ENCODE results near the gene KAZALD1.

The KAZALD1 gene

GRCh38 chr10:101042118-101042517, 19.7 kb upstream of the KAZALD1 start:
- TF ChIP-seq CTCF (IDR thresholded peaks at IDR 0.05; ENCODE audit: insufficient read depth, low read depth, low read length, missing control alignments): no peak
- H3K4me3 ChIP-seq (ENCODE audit: low read depth, low read length): no peak overlapping the region
- DNase-seq (ENCODE audit: low read depth): no peak

- no peak for TF ChIP-seq CTCF (IDR thresholded peaks at IDR 0.05; ENCODE audit: insufficient read depth, low read depth, low read length, missing control alignments)
- peak; percentile 95 for DNase-seq (ENCODE audit: low read depth)
- H3K4me3 ChIP-seq (ENCODE audit: low read depth, low read length): peak overlapping the region; percentile 69
Measured at GRCh38 chr10:101042667-101043362, 19.0 kb upstream of the KAZALD1 start.

GRCh38 chr10:101043363-101043707, 18.5 kb upstream of the KAZALD1 start:
- TF ChIP-seq CTCF (IDR thresholded peaks at IDR 0.05; ENCODE audit: insufficient read depth, low read depth, low read length, missing control alignments): no peak
- peak overlapping the region; percentile 69 for H3K4me3 ChIP-seq (ENCODE audit: low read depth, low read length)
- no peak for DNase-seq (ENCODE audit: low read depth)

GRCh38 chr10:101044117-101044516, 17.7 kb upstream of the KAZALD1 start:
- no peak for DNase-seq (ENCODE audit: low read depth)
- no peak overlapping the region for H3K4me3 ChIP-seq (ENCODE audit: low read depth, low read length)
- no peak for TF ChIP-seq CTCF (IDR thresholded peaks at IDR 0.05; ENCODE audit: insufficient read depth, low read depth, low read length, missing control alignments)

GRCh38 chr10:101046332-101047238, 15.2 kb upstream of the KAZALD1 start:
- DNase-seq (ENCODE audit: low read depth): no peak
- TF ChIP-seq CTCF (IDR thresholded peaks at IDR 0.05; ENCODE audit: insufficient read depth, low read depth, low read length, missing control alignments): no peak

GRCh38 chr10:101047268-101047667, 14.5 kb upstream of the KAZALD1 start:
- no peak overlapping the region for H3K4me3 ChIP-seq (ENCODE audit: low read depth, low read length)
- no peak for TF ChIP-seq CTCF (IDR thresholded peaks at IDR 0.05; ENCODE audit: insufficient read depth, low read depth, low read length, missing control alignments)
- no peak for DNase-seq (ENCODE audit: low read depth)

More at GRCh38 chr10:101046332-101047238, 15.2 kb upstream of the KAZALD1 start:
- no peak overlapping the region for H3K4me3 ChIP-seq (ENCODE audit: low read depth, low read length)

Measured in GM12865 (cell line).